Stimulated activated naive CD8-positive, alpha-beta T cell treated with anti-CD3 and anti-CD28 coated beads, Interleukin-15, Interleukin-2, amounts not matched to agents 100 ng/mL and 50 ng/mL, for 24 hours (primary cell): ENCODE data around the gene FBXO31.
"Not testable (repeated sequence)": the region's sequence is repeated elsewhere in the genome, so short reads cannot be mapped to it uniquely, and the experiment has no call there.

Source experiments
- H3K27ac Mint-ChIP-seq: one replicate; pipeline ENCODE4 v1.8.0; 2021; ENCODE audit warnings: mild to moderate bottlenecking, mixed read lengths
- H3K27me3 Mint-ChIP-seq: one replicate; pipeline ENCODE4 v1.8.0; 2021; ENCODE audit warnings: mixed read lengths
- H3K36me3 Mint-ChIP-seq: one replicate; pipeline ENCODE4 v1.8.0; 2021; ENCODE audit warnings: low read depth, mixed read lengths
- H3K4me1 Mint-ChIP-seq: one replicate; pipeline ENCODE4 v1.8.0; 2021; ENCODE audit warnings: low read depth, mixed read lengths
- H3K4me3 Mint-ChIP-seq: one replicate; pipeline ENCODE4 v1.8.0; 2021; ENCODE audit warnings: mild to moderate bottlenecking, mixed read lengths
- H3K9me3 Mint-ChIP-seq: one replicate; pipeline ENCODE4 v1.8.0; 2021; ENCODE audit warnings: mixed read lengths

Gene FBXO31

GRCh38 chr16:87366930-87367329 lies 16.6 kb downstream of the FBXO31 start:
- peaks cover 57% of the 10 kb centered on the region for H3K4me1 Mint-ChIP-seq
- no peaks in the 10 kb centered on the region for H3K9me3 Mint-ChIP-seq
- H3K36me3 Mint-ChIP-seq = peaks cover 26% of the 10 kb centered on the region
- H3K27ac Mint-ChIP-seq = no peak overlapping the region
- H3K27me3 Mint-ChIP-seq = no peaks in the 10 kb centered on the region
- H3K4me3 Mint-ChIP-seq = no peak overlapping the region

- Mint-ChIP-seq H3K27ac (peak overlapping the region; percentile 67), H3K4me1 (peaks cover 51% of the 10 kb centered on the region), H3K36me3 (peaks cover 26% of the 10 kb centered on the region), H3K9me3 (no peaks in the 10 kb centered on the region), H3K27me3 (no peaks in the 10 kb centered on the region), H3K4me3 (no peak overlapping the region)
These were observed 17.3 kb downstream of the FBXO31 start for GRCh38 chr16:87366288-87366687.

GRCh38 chr16:87365021-87365713 lies 18.4 kb downstream of the FBXO31 start:
- Mint-ChIP-seq H3K4me1 (peaks cover 48% of the 10 kb centered on the region), H3K4me3 (no peak overlapping the region), H3K27ac (no peak overlapping the region), H3K27me3 (no peaks in the 10 kb centered on the region), H3K9me3 (no peaks in the 10 kb centered on the region), H3K36me3 (peaks cover 29% of the 10 kb centered on the region)

GRCh38 chr16:87363771-87364455 lies 19.7 kb downstream of the FBXO31 start:
- Mint-ChIP-seq H3K9me3 (no peaks in the 10 kb centered on the region), H3K27ac (no peak overlapping the region), H3K27me3 (no peaks in the 10 kb centered on the region), H3K4me1 (peaks cover 37% of the 10 kb centered on the region), H3K4me3 (no peak overlapping the region), H3K36me3 (peaks cover 35% of the 10 kb centered on the region)

DNA sequence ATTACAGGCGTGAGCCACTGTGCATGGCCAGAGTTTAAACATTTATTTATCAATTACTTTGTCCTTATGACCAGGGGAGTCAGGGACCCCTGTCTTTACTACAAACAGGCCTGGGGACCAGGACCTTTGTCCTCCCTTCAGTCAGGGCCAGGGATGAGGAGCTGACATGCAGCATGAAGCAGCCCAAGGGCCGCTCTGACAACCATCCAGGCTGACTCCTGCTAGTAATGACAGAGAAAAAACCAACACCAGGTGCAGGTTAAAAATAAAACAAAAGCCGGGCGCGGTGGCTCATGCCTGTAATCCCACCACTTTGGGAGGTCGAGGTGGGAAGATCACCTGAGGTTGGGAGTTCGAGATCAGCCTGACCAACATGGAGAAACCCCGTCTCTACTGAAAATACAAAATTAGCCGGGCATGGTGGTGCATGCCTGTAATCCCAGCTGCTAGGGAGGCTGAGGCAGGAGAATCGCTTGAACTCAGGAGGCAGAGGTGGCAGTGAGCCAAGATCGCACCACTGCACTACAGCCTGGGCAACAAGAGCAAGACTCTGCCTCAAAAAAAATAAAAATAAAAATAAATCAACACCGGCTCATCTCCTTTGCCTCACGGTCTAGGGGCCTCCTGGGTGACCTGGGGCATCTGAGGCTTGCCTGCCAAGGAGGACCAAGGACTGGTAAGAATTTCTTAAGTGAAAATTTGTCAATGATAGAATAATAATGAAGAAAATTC lies 20.6 kb downstream of the FBXO31 start:
- H3K27ac Mint-ChIP-seq, H3K27me3 Mint-ChIP-seq, H3K9me3 Mint-ChIP-seq, H3K4me3 Mint-ChIP-seq: not testable (repeated sequence)
- peaks cover 43% of the 10 kb centered on the region for H3K36me3 Mint-ChIP-seq
- peaks cover 28% of the 10 kb centered on the region for H3K4me1 Mint-ChIP-seq

DNA sequence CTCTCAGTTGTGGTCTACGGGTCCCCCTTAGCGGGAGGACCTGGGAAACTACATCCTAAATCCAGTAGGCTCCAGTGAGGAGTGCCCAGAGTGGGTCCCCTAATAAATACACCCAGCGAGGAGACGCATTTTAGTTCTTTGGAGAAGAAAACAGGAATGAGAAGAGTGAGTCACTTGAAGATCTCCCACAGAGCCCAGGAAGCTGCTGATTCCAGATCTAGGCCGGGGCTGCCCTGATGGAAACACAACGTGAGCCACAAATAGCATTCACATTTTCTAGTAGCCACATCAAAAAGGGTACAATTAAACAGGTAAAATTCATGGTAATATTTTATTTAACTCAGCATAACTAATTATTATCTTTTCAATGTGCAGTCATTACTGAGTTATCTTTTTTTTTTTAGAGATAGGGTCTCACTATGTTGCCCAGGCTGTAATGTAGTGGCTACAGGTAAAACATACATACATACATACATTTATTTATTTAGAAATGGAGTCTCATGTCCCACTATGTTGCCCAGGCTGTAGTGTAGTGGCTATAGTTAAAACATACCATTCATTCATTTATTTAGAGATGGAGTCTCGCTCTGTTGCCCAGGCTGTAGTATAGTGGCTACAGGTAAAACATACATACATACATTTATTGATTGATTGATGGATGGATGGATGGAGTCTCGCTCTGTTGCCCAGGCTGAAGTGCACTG lies 21.5 kb downstream of the FBXO31 start:
- peaks cover 18% of the 10 kb centered on the region for H3K4me1 Mint-ChIP-seq
- no peaks in the 10 kb centered on the region for H3K9me3 Mint-ChIP-seq
- no peaks in the 10 kb centered on the region for H3K27me3 Mint-ChIP-seq
- H3K4me3 Mint-ChIP-seq = no peak overlapping the region
- H3K27ac Mint-ChIP-seq = no peak overlapping the region
- peaks cover 39% of the 10 kb centered on the region for H3K36me3 Mint-ChIP-seq

DNA sequence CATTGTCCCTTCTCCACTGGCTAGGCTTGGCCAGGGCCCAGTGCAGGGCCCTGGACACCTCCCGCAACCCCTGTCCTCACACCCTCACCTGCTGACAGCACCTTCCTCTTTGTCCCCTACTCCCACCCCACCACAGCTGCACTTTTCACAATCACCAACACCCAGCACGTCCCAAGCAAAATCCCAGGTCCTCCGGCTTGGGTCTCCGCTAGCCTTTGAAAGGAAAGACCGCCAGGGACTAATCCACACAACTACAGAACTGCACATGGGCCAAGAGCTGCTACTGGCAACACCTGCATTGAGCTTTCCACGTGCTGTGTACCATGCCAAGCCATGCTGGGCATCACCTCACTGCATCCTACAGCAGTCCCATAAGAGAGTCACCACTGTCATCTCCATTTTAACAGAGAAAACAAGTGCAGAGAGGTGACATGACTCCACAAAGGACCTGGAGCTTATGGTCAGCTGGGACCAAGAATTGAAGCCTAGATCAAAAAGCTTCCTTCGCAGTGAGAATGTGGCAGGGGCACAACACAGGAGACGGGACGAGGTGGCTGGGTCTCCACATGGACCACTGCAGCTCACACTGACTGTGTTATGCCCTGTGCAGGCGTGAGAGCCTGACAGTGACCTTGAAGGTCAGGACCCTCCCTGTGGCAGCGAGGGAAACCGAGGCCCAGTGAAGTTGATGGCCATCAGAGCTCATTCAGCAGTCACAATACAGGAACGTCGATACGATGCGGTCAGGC lies 22.5 kb downstream of the FBXO31 start:
- H3K27ac Mint-ChIP-seq = no peak overlapping the region
- H3K9me3 Mint-ChIP-seq = no peaks in the 10 kb centered on the region
- H3K4me3 Mint-ChIP-seq = no peak overlapping the region

GRCh38 chr16:87359121-87359520 lies 24.5 kb downstream of the FBXO31 start:
- Mint-ChIP-seq H3K4me3 (no peak overlapping the region), H3K27me3 (no peaks in the 10 kb centered on the region), H3K27ac (no peak overlapping the region), H3K36me3 (peaks cover 40% of the 10 kb centered on the region), H3K4me1 (peaks cover under 1% of the 10 kb centered on the region), H3K9me3 (no peaks in the 10 kb centered on the region)

More for the DNA sequence above, 22.5 kb downstream of the FBXO31 start:
- no peaks in the 10 kb centered on the region for H3K27me3 Mint-ChIP-seq
- peaks cover 13% of the 10 kb centered on the region for H3K4me1 Mint-ChIP-seq
- peaks cover 39% of the 10 kb centered on the region for H3K36me3 Mint-ChIP-seq

DNA sequence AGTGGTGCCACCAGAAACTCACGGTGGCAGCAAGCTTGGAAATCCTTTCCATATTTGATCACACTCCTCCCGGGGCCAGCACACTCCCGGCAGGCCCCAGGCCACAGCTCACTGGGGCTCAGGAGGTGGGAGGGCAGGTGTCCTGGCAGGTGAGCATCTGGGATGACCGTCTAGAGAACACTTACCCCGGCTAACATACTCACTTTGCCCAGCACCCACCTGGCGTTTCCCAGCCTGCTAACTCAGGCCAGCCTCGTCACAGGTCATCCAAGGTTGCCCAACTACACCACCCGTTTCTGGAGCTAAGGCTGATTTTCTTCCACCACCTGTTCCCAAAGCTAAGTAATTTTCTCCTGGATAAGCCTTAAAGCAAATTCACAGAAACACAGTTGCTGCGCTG lies 24.9 kb downstream of the FBXO31 start:
- H3K27me3 Mint-ChIP-seq = no peaks in the 10 kb centered on the region
- peaks cover 40% of the 10 kb centered on the region for H3K36me3 Mint-ChIP-seq
- H3K9me3 Mint-ChIP-seq = no peaks in the 10 kb centered on the region
- no peak overlapping the region for H3K27ac Mint-ChIP-seq
- no peak overlapping the region for H3K4me3 Mint-ChIP-seq
- H3K4me1 Mint-ChIP-seq = no peaks in the 10 kb centered on the region

DNA sequence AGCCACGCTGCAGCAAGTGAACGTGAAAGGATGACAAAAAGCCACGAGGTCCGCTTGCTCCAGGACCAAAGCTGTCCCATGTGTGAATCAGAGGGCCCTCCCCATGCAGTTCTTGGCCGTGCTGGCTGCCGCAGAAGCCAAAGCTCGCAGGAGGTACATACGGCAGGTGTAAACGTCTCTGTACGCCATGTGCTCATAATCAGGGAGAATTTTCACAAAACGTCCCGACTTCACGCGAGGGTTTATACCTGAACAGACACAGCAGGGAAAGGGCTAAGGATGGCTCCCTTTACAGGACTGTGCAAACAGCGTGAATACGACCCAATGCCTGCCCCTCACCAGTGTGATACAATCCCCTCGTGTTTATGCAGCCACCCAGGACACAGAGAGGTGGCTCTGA lies 25.3 kb downstream of the FBXO31 start:
- Mint-ChIP-seq H3K36me3 (peaks cover 35% of the 10 kb centered on the region), H3K4me3 (no peak overlapping the region), H3K4me1 (no peaks in the 10 kb centered on the region), H3K9me3 (no peaks in the 10 kb centered on the region), H3K27ac (no peak overlapping the region), H3K27me3 (no peaks in the 10 kb centered on the region)

- H3K4me1 Mint-ChIP-seq = no peaks in the 10 kb centered on the region
- H3K4me3 Mint-ChIP-seq = no peak overlapping the region
- H3K9me3 Mint-ChIP-seq = no peaks in the 10 kb centered on the region
- no peaks in the 10 kb centered on the region for H3K27me3 Mint-ChIP-seq
- H3K27ac Mint-ChIP-seq = no peak overlapping the region
- H3K36me3 Mint-ChIP-seq = peaks cover 35% of the 10 kb centered on the region
These were observed 27.1 kb downstream of the FBXO31 start for GRCh38 chr16:87356491-87356853.

- Mint-ChIP-seq H3K9me3 (no peaks in the 10 kb centered on the region), H3K4me1 (no peaks in the 10 kb centered on the region), H3K36me3 (peaks cover 20% of the 10 kb centered on the region), H3K4me3 (no peak overlapping the region), H3K27ac (no peak overlapping the region), H3K27me3 (no peaks in the 10 kb centered on the region)
These were observed 30.0 kb downstream of the FBXO31 start for GRCh38 chr16:87353613-87354012.

DNA sequence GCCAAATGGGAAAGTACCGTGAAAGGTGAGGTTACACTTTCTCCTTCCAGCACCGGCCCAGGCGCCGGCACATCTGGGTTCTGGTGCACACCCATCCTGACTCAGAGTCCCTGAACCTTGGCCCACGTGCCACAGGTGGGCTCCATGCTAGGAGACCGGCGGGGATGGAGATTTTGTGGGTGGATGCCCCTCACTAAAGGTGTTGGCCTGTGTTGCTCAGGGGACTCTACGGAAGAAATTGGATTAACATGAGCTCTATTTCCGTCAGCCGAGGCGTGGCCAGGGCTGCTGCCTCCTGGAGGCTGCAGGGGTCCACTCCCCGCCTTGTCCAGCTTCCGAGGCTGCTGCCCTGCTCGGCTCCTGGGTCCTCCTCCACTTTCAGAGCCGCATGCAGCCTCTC lies 30.8 kb downstream of the FBXO31 start:
- Mint-ChIP-seq H3K4me1 (no peaks in the 10 kb centered on the region), H3K4me3 (no peak overlapping the region), H3K27ac (no peak overlapping the region), H3K9me3 (no peaks in the 10 kb centered on the region), H3K27me3 (no peaks in the 10 kb centered on the region), H3K36me3 (peaks cover 13% of the 10 kb centered on the region)

- no peaks in the 10 kb centered on the region for H3K4me1 Mint-ChIP-seq
- H3K27ac Mint-ChIP-seq = no peak overlapping the region
- H3K27me3 Mint-ChIP-seq = no peaks in the 10 kb centered on the region
- H3K9me3 Mint-ChIP-seq = no peaks in the 10 kb centered on the region
- no peak overlapping the region for H3K4me3 Mint-ChIP-seq
- H3K36me3 Mint-ChIP-seq = peaks cover 14% of the 10 kb centered on the region
These were observed 32.3 kb downstream of the FBXO31 start for GRCh38 chr16:87351320-87351698.
